ENCODE measurements around the gene TNFRSF14.

TNFRSF14 gene

GRCh38 chr1:2530513-2531361 lies 25.4 kb upstream of the TNFRSF14 start:
- ChIA-PET POLR2A (interaction anchor here (8.5 kb wide), 1 partner anchor 15 kb away, joined by 74 read pairs; no protein-coding TSS in a partner anchor), CTCF (interaction anchor here (0.9 kb wide), 1 partner anchor 9 kb away, joined by 3 read pairs; no protein-coding TSS in a partner anchor)
- TF ChIP-seq PKNOX1 (IDR thresholded peaks at IDR 0.05) = no peak
- no peak for TF ChIP-seq ARNT (IDR thresholded peaks at IDR 0.05)
- TF ChIP-seq FOXK2 (IDR thresholded peaks at IDR 0.05) = no peak
- TF ChIP-seq ZNF384 (IDR thresholded peaks at IDR 0.05) = no peak
- DNase-seq (ENCODE audit: extremely low spot score) = no peak

- TF ChIP-seq HDGF (IDR thresholded peaks at IDR 0.05; ENCODE audit: borderline replicate concordance) (no peak), ZNF384 (IDR thresholded peaks at IDR 0.05) (no peak)
- ChIA-PET CTCF (interaction anchor here (0.6 to 1.0 kb wide), 2 partner anchors 86 to 695 kb away, joined by 3 to 8 read pairs; no protein-coding TSS in a partner anchor), POLR2A (interaction anchor here (1.8 kb wide), 1 partner anchor 13 kb away, joined by 10 read pairs; no protein-coding TSS in a partner anchor)
- DNase-seq (ENCODE audit: extremely low spot score) = no peak
Measured at GRCh38 chr1:2532485-2533160, 23.5 kb upstream of the TNFRSF14 start.

GRCh38 chr1:2533365-2533764 lies 22.8 kb upstream of the TNFRSF14 start:
- POLR2A ChIA-PET = interaction anchor here (1.8 kb wide), 1 partner anchor 12 kb away, joined by 10 read pairs; no protein-coding TSS in a partner anchor
- CTCF ChIA-PET = interaction anchor here (1.0 kb wide), 1 partner anchor 87 kb away, joined by 3 read pairs; no protein-coding TSS in a partner anchor
- no peak for TF ChIP-seq ELF4 (IDR thresholded peaks at IDR 0.05)
- no peak for TF ChIP-seq FOXK2 (IDR thresholded peaks at IDR 0.05)
- no peak for TF ChIP-seq ARNT (IDR thresholded peaks at IDR 0.05)
- no peak for TF ChIP-seq BHLHE40 (IDR thresholded peaks at IDR 0.05; ENCODE audit: borderline replicate concordance)
- TF ChIP-seq LEF1 (IDR thresholded peaks at IDR 0.05; ENCODE audit: borderline replicate concordance) = no peak
- TF ChIP-seq CTBP1 (IDR thresholded peaks at IDR 0.05; ENCODE audit: borderline replicate concordance) = no peak
- TF ChIP-seq FOXM1 (IDR thresholded peaks at IDR 0.05; ENCODE audit: borderline replicate concordance) = no peak
- no peak for TF ChIP-seq TARDBP (IDR thresholded peaks at IDR 0.05)
- TF ChIP-seq SUZ12 (IDR thresholded peaks at IDR 0.05) = no peak
- no peak for TF ChIP-seq FOXA1 (IDR thresholded peaks at IDR 0.05)
- no peak for TF ChIP-seq ZNF384 (IDR thresholded peaks at IDR 0.05)
- TF ChIP-seq NFRKB (IDR thresholded peaks at IDR 0.05) = no peak
- TF ChIP-seq PKNOX1 (IDR thresholded peaks at IDR 0.05) = no peak
- no peak for TF ChIP-seq SP1 (IDR thresholded peaks at IDR 0.05)
- TF ChIP-seq HDGF (IDR thresholded peaks at IDR 0.05; ENCODE audit: borderline replicate concordance) = no peak
- TF ChIP-seq L3MBTL2 (conservative IDR thresholded peaks at IDR 0.05) = no peak
- no peak for DNase-seq (ENCODE audit: extremely low spot score)

DNA sequence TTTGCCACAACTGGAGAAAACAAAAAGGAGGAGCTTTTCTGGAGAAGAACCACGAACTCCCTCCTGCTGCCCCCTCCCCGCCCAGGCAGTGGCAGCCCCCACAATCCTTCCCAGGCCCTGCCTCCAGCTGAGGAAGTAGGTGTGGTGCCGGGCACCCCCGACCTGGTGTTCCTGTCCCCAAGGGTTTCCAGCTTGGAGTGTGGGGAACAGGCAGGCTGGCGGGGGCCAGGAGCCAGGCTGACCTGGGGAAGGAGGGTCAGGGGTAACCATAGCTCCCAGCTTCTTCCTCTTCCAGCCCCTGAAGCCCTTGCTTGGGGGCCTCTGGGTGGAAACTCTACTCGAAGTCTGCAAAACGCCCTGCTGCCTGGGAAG lies 21.9 kb upstream of the TNFRSF14 start:
- TF ChIP-seq FOXA1 (IDR thresholded peaks at IDR 0.05) (no peak), NFRKB (IDR thresholded peaks at IDR 0.05) (no peak), LEF1 (IDR thresholded peaks at IDR 0.05; ENCODE audit: borderline replicate concordance) (no peak), FOXK2 (IDR thresholded peaks at IDR 0.05) (no peak), ELF4 (IDR thresholded peaks at IDR 0.05) (no peak), SUZ12 (IDR thresholded peaks at IDR 0.05) (no peak), BHLHE40 (IDR thresholded peaks at IDR 0.05; ENCODE audit: borderline replicate concordance) (no peak), FOXM1 (IDR thresholded peaks at IDR 0.05; ENCODE audit: borderline replicate concordance) (no peak), ZNF384 (IDR thresholded peaks at IDR 0.05) (no peak), PKNOX1 (IDR thresholded peaks at IDR 0.05) (no peak)
- ChIA-PET CTCF (no interaction called here), POLR2A (interaction anchor here (1.1 kb wide), 1 partner anchor 12 kb away, joined by 4 read pairs; no protein-coding TSS in a partner anchor)
- no peak for DNase-seq (ENCODE audit: extremely low spot score)

DNA sequence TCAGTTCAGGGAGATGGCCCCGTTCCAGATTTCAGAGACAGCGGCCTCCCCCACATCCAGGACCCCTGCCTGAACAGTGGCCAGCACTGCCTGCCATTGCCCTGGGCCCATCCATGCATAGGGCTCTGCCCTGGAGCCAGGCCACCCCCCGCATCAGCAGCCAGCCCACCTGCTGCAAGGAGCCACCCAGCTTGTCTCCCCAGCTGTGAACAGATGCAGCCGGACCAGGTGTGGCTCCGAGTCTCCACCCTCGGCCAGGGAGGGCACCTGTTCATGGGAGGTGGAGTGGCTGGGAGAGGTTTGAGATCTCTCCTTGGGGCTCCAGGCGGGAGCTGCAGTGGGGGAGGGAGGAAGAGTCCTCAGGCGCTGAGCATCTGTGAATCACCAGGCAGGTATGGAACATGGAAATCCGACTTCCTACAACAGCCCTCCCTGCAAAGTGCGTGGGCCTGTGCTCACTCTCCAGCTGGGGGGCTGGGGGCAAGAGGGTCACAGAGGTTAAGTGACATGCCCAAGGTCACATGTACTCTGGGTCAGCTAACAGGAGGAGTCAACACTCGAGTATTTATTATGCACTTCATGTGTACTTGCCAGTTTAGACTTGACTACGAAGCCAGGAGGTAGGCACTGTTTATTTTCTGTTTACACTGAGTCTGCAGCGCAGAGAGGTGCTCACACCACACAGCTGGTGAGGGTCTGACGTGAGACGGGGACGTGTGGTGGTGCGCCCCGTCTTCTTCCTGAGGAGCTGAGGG lies 21.3 kb upstream of the TNFRSF14 start:
- POLR2A ChIA-PET = interaction anchor here (1.1 kb wide), 1 partner anchor 11 kb away, joined by 4 read pairs; no protein-coding TSS in a partner anchor
- DNase-seq (ENCODE audit: extremely low spot score) = no peak

More for the DNA sequence above, 21.3 kb upstream of the TNFRSF14 start:
- TF ChIP-seq TARDBP (IDR thresholded peaks at IDR 0.05) (no peak), PKNOX1 (IDR thresholded peaks at IDR 0.05) (no peak), SUZ12 (IDR thresholded peaks at IDR 0.05) (no peak), FOXK2 (IDR thresholded peaks at IDR 0.05) (no peak)
- CTCF ChIA-PET = no interaction called here
